Nephron (organoid): ENCODE measurements around the gene LRP10.

Source experiments
- H3K27ac Mint-ChIP-seq, 3 experiments: 2 replicates each; pipeline ENCODE4 v1.8.0; 2020; ENCODE audit warnings: mixed read lengths in 3 of 3, mild to moderate bottlenecking in 2 of 3, moderate library complexity in 1 of 3
- H3K27me3 Mint-ChIP-seq: 2 replicates; pipeline ENCODE4 v1.8.0; 2021; ENCODE audit warnings: low read depth, mild to moderate bottlenecking, moderate library complexity, mixed read lengths
- H3K36me3 Mint-ChIP-seq: 2 replicates; pipeline ENCODE4 v1.8.0; 2020; ENCODE audit warnings: low read depth, mixed read lengths
- H3K4me1 Mint-ChIP-seq: 2 replicates; pipeline ENCODE4 v1.8.0; 2020; ENCODE audit warnings: mixed read lengths
- H3K4me3 Mint-ChIP-seq, 3 experiments: 2 replicates each; pipeline ENCODE4 v1.8.0; 2020; ENCODE audit warnings: mild to moderate bottlenecking in 3 of 3, mixed read lengths in 3 of 3, moderate library complexity in 2 of 3
- H3K9me3 Mint-ChIP-seq: 2 replicates; pipeline ENCODE4 v1.8.0; 2020; ENCODE audit warnings: mixed read lengths
- TF ChIP-seq, protein P1 (sequence below), 3 experiments: fragments of 200-600 bp; sonication (generic); IDR thresholded peaks; one replicate each; pipeline ENCODE4 v1.5.0; 2021; ENCODE audit warnings: antibody characterized with exemption in 3 of 3; ENCODE audit not compliant: unreplicated experiment in 3 of 3

The LRP10 gene

DNA sequence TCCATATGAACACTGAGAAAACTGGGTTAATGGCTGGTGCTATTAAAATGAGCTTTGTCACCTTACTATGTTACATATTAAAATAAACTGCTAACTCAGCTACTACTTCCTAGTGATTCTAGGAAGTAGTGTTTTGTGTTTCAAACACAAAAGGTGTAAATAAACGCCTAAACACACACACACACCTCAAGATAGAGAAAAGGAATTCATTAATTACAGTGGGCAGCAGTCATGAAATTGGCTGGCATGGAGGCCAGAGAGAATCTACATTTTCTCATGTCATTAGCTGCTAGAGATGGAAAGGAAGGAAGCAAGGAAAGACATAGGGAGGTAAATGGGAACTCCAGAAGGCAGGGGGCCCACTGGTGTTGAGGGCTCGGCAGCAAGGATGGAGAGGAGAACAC lies 58.4 kb downstream of the LRP10 start:
- peaks cover 6% of the 10 kb centered on the region for H3K4me1 Mint-ChIP-seq
- TF ChIP-seq, protein P1, sequence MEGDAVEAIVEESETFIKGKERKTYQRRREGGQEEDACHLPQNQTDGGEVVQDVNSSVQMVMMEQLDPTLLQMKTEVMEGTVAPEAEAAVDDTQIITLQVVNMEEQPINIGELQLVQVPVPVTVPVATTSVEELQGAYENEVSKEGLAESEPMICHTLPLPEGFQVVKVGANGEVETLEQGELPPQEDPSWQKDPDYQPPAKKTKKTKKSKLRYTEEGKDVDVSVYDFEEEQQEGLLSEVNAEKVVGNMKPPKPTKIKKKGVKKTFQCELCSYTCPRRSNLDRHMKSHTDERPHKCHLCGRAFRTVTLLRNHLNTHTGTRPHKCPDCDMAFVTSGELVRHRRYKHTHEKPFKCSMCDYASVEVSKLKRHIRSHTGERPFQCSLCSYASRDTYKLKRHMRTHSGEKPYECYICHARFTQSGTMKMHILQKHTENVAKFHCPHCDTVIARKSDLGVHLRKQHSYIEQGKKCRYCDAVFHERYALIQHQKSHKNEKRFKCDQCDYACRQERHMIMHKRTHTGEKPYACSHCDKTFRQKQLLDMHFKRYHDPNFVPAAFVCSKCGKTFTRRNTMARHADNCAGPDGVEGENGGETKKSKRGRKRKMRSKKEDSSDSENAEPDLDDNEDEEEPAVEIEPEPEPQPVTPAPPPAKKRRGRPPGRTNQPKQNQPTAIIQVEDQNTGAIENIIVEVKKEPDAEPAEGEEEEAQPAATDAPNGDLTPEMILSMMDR (IDR thresholded peaks at IDR 0.05; ENCODE audit: unreplicated experiment in 3 of 3) = no peak

More for the DNA sequence above, 58.4 kb downstream of the LRP10 start:
- no peaks in the 10 kb centered on the region for H3K27me3 Mint-ChIP-seq
- H3K27ac Mint-ChIP-seq = no peak overlapping the region
- H3K9me3 Mint-ChIP-seq = no peaks in the 10 kb centered on the region
- peaks cover 13% of the 10 kb centered on the region for H3K36me3 Mint-ChIP-seq
- H3K4me3 Mint-ChIP-seq = no peak overlapping the region
